HepG2 (cell line): Measurements from ENCODE around the gene C14orf93. TPM values are rescaled to one million over a fixed set of nuclear protein-coding genes. Genes with fewer than 3 reads are reported as not detected.
A peak's percentile ranks its signal among the peaks of the same experiment; 100 is the strongest.

Experiments used
- ARID5B ChIP-seq: IDR thresholded peaks from 2 replicates; pipeline ENCODE4 v1.4.0; 2020; ENCODE audit warnings: mild to moderate bottlenecking, missing genetic modification reagents
- ELK4 ChIP-seq: sonication (generic); formaldehyde crosslinking; IDR thresholded peaks from 2 replicates; pipeline ENCODE4 v1.9.0; 2021; ENCODE audit warnings: missing genetic modification reagents, borderline replicate concordance
- FOXP4 ChIP-seq: sonication (generic); formaldehyde crosslinking; IDR thresholded peaks from 2 replicates; pipeline ENCODE4 v1.4.0; 2020; ENCODE audit warnings: missing genetic modification reagents
- IKZF4 ChIP-seq: sonication (generic); formaldehyde crosslinking; IDR thresholded peaks from 2 replicates; pipeline ENCODE4 v1.5.1; 2020; ENCODE audit warnings: borderline replicate concordance, mild to moderate bottlenecking, low read depth, missing genetic modification reagents; ENCODE audit errors: not compliant biosample characterization
- KLF11 ChIP-seq: IDR thresholded peaks from 2 replicates; pipeline ENCODE4 v1.6.1; 2016; ENCODE audit warnings: missing compliant biosample characterization
- KLF6 ChIP-seq: IDR thresholded peaks from 2 replicates; pipeline ENCODE4 v1.8.0; 2016; ENCODE audit warnings: missing biosample characterization, missing genetic modification reagents
- PRDM10 ChIP-seq: sonication (generic); formaldehyde crosslinking; IDR thresholded peaks from 2 replicates; pipeline ENCODE4 v1.4.0; 2020; ENCODE audit warnings: low read depth, missing genetic modification reagents
- TRIM22 ChIP-seq: fragments of 450-650 bp; IDR thresholded peaks from 2 replicates; pipeline ENCODE4 v1.6.1; 2017
- ZNF224 ChIP-seq: sonication (generic); formaldehyde crosslinking; IDR thresholded peaks from 2 replicates; pipeline ENCODE4 v1.5.0; 2020; ENCODE audit warnings: mild to moderate bottlenecking, missing genetic modification reagents
- ZNF503 ChIP-seq: sonication (generic); formaldehyde crosslinking; IDR thresholded peaks from 2 replicates; pipeline ENCODE4 v1.4.0; 2020; ENCODE audit warnings: missing genetic modification reagents
- ZNF784 ChIP-seq: sonication (generic); formaldehyde crosslinking; IDR thresholded peaks from 2 replicates; pipeline ENCODE4 v1.5.1; 2020; ENCODE audit warnings: missing genetic modification reagents, mild to moderate bottlenecking, borderline replicate concordance
- polyA plus RNA-seq, 8 experiments: library from polyadenylated mRNA; depleted of rRNA in 3 of 8; stranded (reverse) in 7 of 8; unstranded in 1 of 8; fragments of >200 nt; fragmentation: Illumina TruSeq in 4 of 8; extraction: Trizol in 4 of 8; gene quantifications; 2 replicates each; pipeline versions ENCODE4 v1.2.1 to v1.2.3, GENCODE V29; 2011 to 2016; ENCODE audit warnings: low read depth in 4 of 8, missing spikeins in 1 of 8, mixed read lengths in 1 of 8; ENCODE audit not compliant: insufficient read depth in 1 of 8
- total RNA-seq, 5 experiments: library from RNA; depleted of rRNA; stranded (reverse); fragments of >200 nt; fragmentation: Illumina TruSeq; extraction: Trizol; gene quantifications; 2 replicates each; pipeline ENCODE4 v1.2.3, GENCODE V29; 2016; ENCODE audit warnings: low read depth in 1 of 5

The C14orf93 gene
- total and polyA plus RNA-seq, 2 of the 13 experiments (the other 11 are each of a cell fraction or from before 2014, with no cell fraction given) = 11.4 to 22.5 TPM

- peak; percentile 76; the same call in 1 of the 2 replicates for TF ChIP-seq ZNF784 (CRISPR knock-in tag)
- TF ChIP-seq ELK4 (CRISPR knock-in tag) = no peak
- TF ChIP-seq ZNF224 (CRISPR knock-in tag) = no peak
- TF ChIP-seq KLF11 (CRISPR knock-in tag) = no peak; the same call in 1 of the 2 replicates
- 0 out of 2 replicates have a peak, but pooled peaks have one; percentile 69 for TF ChIP-seq PRDM10 (CRISPR knock-in tag)
- peak; percentile 99 for TF ChIP-seq ARID5B (CRISPR knock-in tag)
- TF ChIP-seq KLF6 (CRISPR knock-in tag) = peak; percentile 89
- TF ChIP-seq IKZF4 (CRISPR knock-in tag) = no peak
- no peak for TF ChIP-seq TRIM22
- no peak for TF ChIP-seq ZNF503 (CRISPR knock-in tag)
- TF ChIP-seq FOXP4 = no peak
Measured at GRCh38 chr14:22976620-22977433, 33.1 kb downstream of the C14orf93 start (continued).
